HG03565 (cell line): ENCODE results near the gene CRIM1.

Source experiments
- ATAC-seq: cut with Tn5 transposase; IDR thresholded peaks from one replicate; pipeline ENCODE4 v1.9.1; 2021; ENCODE audit warnings: mild to moderate bottlenecking, moderate library complexity; ENCODE audit not compliant: unreplicated experiment

Gene CRIM1

DNA sequence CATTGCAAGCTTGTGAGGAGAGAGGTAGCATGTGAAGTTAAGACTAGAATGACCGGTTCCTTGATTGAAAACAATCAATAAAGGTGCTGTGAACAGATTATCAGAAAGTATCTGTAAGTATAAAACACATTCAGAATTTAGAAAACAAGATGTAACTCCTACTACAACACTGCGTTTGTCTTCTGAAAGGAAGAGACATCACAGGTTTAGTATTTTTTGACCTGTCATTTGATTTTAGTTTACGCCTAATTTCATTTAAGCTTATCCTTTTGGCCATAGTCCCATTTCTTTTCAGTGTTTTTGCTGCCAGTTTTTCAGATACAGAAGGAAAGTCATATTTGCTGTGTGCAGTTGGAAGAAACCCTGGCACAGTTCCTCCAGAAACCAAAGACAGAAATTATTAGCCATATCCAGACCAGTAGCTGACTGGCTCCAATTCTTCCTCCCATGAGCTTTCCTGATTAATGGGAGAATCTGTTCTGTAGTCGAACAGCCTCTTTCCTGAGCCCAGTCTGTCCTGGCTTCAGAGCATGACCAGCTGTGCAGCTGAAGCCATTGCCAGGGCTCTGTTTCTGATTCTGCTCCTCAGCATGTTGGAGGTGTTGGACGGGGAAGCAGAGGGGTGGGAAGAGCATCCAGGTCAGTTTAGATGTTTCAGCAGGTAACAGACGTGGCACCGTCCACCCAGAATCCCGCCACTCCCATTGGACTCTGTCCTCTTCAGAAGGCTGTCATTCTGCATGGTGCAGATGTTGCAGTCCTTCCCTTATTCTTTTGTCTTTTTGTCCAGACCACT lies 61.0 kb downstream of the CRIM1 start:
- ATAC-seq: no peak

- no peak for ATAC-seq
These were observed 65.1 kb downstream of the CRIM1 start for GRCh38 chr2:36420569-36421181.

GRCh38 chr2:36421379-36421778 lies 65.8 kb downstream of the CRIM1 start:
- no peak for ATAC-seq

GRCh38 chr2:36423172-36423571 lies 67.6 kb downstream of the CRIM1 start:
- ATAC-seq: no peak

GRCh38 chr2:36423619-36424120 lies 68.1 kb downstream of the CRIM1 start:
- no peak for ATAC-seq

DNA sequence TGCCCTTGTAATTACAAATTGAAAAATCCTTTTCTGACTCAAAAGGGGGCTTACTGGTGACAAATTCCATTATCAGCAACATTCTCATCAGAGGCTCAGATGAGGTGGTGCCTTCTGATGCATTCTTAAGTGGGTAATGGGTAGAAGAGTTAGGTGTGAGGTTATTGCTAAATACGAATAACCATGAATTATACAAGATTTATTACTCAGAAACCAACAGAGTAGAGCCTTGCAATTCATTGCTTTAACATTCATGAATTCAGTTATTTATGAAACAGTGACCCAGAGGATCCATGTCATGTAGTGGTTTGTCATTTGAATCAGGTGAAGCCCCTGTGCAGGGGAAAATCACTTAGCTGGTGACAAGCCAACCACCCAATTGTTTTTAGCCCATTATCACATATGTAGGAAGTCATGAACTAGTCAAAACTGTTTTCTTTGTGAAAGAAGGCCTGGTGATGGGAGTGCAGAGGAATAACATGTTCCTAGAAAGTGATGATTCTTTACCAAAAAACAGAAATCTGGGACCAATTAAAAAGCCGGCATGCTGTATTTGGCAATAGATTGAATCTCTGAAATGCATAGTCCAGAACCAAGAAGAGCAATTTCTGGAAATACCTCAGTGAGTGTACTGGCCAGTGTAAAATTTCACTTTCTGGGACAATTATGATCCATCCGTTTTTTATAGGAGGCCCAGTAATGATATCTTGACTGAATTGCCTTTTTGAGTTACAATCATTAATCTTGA lies 70.2 kb downstream of the CRIM1 start:
- no peak for ATAC-seq

GRCh38 chr2:36427790-36428243 lies 72.2 kb downstream of the CRIM1 start:
- ATAC-seq: no peak

DNA sequence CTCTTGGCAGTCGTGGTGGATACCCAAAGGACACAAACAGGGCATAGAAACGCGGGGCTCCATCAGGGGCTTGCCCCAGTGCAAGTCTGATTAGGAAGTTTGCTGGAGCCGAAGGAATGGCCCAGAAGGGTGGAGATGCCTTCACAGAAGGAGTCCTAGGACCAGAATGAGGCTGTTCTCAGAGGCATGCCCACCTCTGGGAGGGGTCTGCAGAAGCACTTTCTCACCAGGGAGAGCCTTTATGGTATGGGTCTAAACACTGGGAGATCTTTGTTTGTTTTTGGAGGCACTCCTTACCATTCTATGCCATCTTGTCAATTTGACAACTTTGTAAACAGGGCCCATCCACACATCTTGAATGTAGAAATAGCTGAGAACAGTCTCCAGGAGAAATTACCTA lies 75.0 kb downstream of the CRIM1 start:
- no peak for ATAC-seq

DNA sequence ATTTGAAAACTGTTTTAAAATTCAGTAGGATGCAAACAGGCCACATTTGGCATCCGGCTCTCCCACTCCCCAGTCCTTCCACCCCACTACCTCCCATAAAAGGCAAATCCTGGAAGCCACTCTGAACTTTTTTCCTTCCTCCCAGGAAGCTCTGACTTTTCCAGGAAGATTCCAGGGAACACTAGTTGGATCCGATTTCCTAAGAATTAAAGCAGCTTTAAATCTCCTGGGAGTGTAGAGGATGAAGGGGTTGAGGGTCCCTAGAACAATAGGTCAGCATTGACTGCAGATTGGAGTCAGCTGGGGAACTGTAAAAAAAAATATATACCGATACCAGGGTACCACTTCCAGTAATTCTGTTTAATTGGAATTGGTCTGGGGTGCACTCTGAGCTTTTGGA lies 76.9 kb downstream of the CRIM1 start:
- no peak for ATAC-seq

DNA sequence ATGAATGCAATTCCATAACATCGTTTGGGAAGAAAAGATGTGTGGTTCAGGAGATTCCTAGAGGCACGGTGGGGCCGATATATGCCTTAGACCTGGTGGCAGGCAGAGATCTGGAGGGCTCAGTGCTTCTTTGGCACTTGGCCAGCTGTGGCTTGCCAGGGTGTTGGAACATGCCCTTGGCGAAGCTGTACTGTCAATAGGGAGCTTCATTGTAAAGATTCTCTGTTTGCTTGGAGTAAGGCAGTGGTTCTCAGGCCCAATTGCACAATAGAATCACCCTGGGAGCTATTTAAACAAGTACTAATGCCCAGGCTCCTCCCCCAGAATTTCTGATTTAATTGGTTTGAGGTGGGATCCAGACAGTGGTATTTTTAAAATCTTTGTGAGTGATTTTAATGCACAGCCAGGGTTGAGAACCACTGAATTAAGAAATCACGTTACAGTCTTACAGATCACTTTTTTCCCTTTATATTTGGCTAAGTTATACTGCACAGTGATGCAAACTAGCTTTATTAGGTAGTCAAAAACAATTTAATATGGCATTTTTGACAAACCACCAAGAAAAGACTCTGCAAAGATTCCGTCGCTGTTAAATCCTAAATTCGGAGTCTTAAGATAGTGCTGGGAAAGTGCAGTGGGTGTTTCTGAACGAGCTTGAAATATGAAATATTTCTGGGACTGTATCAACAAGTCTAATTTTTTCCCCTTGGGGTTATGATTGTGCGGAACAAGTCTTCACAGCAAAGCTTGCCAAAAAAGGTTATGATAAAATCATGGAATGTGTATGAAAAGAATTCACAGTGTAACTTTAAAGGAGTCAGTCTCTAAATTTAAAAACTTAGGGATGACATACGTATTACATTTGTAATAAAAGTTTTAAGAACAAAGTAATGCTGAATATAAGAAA lies 78.0 kb downstream of the CRIM1 start:
- no peak for ATAC-seq

- ATAC-seq: no peak
These were observed 82.9 kb downstream of the CRIM1 start for GRCh38 chr2:36438449-36438977.

GRCh38 chr2:36439084-36439483 lies 83.5 kb downstream of the CRIM1 start:
- no peak for ATAC-seq

DNA sequence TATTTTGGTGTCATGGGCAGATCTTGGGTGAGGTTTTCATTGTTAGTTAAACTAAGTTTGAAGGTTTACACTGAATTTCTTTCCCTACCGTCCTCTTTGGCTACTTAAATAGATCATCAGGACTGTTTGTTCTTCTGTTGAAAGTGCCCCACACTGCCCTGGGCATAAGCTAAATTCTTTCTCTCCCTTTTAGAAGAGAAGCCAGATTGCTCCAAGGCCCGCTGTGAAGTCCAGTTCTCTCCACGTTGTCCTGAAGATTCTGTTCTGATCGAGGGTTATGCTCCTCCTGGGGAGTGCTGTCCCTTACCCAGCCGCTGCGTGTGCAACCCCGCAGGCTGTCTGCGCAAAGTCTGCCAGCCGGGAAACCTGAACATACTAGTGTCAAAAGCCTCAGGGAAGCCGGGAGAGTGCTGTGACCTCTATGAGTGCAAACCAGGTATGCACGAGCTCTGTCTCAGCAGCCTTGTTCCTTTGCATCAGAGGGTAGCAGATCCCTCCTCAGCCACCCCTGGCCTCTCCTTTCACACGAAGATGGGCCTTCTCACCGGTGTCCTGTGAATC lies 85.6 kb downstream of the CRIM1 start:
- no peak for ATAC-seq

GRCh38 chr2:36441816-36442215 lies 86.2 kb downstream of the CRIM1 start:
- no peak for ATAC-seq

DNA sequence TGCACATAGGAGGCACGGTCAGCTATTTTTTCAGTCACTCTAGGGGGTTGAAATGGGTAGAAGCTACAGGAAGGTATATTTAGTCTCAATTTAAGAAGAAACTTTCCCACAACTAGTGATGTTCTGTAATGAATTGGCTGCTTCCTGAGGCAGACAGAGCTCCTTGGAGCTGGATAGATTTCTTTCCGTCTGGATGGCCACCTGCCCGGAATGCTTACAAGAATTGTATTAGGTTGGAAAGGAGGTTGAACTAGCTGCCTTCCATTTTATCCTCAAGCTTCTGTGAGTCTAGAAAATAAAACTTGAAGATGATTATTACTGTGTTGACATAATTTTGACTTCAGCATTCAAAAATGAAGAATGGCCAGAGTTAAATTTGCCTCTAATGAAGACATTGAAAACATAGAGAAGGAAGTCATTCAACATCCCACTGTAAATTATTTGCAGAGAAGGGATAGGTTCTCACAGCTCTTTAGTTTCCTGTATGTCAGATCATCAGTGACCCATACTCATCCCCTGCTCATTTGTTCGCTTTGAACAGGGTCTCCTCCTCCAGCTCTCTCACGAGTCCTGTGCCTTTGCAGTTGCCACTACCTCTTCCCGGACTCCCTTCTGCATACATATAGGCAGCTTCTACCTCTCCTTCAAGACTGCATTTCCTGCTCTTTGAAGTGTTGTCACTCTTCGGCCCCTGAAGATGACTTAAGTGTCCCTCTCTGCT lies 88.8 kb downstream of the CRIM1 start:
- no peak for ATAC-seq

DNA sequence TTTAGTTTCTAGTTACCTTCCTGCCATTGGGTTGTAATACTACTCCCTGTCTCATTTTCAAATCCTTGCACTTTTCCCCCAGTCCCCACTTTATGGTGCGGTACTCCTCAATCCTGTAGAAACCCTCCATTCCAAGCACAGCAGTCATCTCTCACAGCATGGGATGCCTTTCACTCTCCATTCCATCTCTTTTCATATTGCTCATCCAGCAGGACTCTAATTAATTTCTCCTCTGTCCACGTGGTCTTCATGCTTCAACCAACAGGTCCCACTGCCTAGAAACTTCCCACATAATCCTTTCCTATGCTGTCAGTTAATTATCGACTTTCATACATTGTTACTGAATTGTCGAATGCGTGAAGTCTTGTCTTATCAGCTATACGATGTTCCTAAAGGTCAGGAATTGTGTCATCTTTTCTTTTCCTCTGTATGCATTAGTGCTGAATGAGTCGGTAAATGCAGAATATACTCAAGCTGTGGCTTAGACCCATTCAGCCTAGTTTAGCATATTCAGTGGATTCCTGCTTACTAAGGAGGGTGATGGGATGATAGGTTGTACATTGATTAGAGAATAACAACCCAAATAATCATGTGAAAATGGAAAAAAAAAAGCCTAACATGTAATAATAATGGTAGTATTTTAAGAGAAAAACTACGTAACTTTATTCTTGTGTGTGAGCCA lies 89.7 kb downstream of the CRIM1 start:
- ATAC-seq: no peak

- no peak for ATAC-seq
These were observed 90.7 kb downstream of the CRIM1 start for GRCh38 chr2:36446294-36446693.

- ATAC-seq: no peak
These were observed 93.6 kb downstream of the CRIM1 start for GRCh38 chr2:36449213-36449612.

DNA sequence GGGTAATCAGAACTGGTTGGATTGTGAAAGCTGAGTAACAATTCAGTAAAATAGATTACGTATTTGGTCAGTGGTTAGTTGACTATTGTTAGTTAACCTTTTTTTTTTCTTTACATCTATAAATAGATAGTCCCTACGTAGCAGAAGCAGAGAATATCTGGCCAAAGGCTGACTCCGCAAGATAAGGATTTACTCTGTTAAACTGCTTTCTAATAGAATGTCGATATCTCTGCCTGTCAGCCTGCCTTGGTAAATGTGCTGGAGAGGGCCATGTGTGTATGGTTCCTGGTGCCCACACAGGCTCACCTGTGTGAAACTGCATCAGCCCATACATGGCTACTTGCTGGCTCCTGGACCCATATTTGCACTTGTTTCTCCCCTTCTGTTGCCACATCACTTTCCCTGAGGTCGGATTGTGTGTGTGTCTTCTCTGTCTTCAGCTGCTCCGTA lies 94.4 kb downstream of the CRIM1 start:
- ATAC-seq: no peak
